Muscle layer of colon (tissue), 2 donors: Measurements from ENCODE around the gene TRAPPC10.
A peak's percentile ranks its signal among the peaks of the same experiment; 100 is the strongest.

Experiments
- H3K27ac ChIP-seq: one replicate; pipeline ENCODE4 v1.7.0; 2013; ENCODE audit warnings: low read depth, mild to moderate bottlenecking, low read length, moderate library complexity
- H3K27me3 ChIP-seq, 2 donors: one replicate each; pipeline ENCODE4 v1.7.0; 2013; ENCODE audit warnings: low read length in 2 of 2, mild to moderate bottlenecking in 2 of 2; ENCODE audit not compliant: insufficient read depth in 2 of 2, control insufficient read depth in 1 of 2
- H3K36me3 ChIP-seq: one replicate; pipeline ENCODE4 v1.7.0; 2013; ENCODE audit warnings: mild to moderate bottlenecking, low read length; ENCODE audit not compliant: insufficient read depth
- H3K4me1 ChIP-seq: one replicate; pipeline ENCODE4 v1.7.0; 2013; ENCODE audit warnings: mild to moderate bottlenecking, low read length; ENCODE audit not compliant: insufficient read depth
- H3K4me3 ChIP-seq, 2 donors: one replicate each; pipeline ENCODE4 v1.7.0; 2013; ENCODE audit warnings: low read length in 2 of 2, low read depth in 1 of 2, mild to moderate bottlenecking in 1 of 2, moderate library complexity in 1 of 2
- H3K9ac ChIP-seq: one replicate; pipeline ENCODE4 v1.7.0; 2013; ENCODE audit warnings: low read length
- H3K9me3 ChIP-seq: one replicate; pipeline ENCODE4 v1.7.0; 2013; ENCODE audit warnings: mild to moderate bottlenecking, low read length
- donor health status: abdominal sarcoma.
- donor health status: Adenocarcinoma of cecum.

TRAPPC10 gene, protein sequence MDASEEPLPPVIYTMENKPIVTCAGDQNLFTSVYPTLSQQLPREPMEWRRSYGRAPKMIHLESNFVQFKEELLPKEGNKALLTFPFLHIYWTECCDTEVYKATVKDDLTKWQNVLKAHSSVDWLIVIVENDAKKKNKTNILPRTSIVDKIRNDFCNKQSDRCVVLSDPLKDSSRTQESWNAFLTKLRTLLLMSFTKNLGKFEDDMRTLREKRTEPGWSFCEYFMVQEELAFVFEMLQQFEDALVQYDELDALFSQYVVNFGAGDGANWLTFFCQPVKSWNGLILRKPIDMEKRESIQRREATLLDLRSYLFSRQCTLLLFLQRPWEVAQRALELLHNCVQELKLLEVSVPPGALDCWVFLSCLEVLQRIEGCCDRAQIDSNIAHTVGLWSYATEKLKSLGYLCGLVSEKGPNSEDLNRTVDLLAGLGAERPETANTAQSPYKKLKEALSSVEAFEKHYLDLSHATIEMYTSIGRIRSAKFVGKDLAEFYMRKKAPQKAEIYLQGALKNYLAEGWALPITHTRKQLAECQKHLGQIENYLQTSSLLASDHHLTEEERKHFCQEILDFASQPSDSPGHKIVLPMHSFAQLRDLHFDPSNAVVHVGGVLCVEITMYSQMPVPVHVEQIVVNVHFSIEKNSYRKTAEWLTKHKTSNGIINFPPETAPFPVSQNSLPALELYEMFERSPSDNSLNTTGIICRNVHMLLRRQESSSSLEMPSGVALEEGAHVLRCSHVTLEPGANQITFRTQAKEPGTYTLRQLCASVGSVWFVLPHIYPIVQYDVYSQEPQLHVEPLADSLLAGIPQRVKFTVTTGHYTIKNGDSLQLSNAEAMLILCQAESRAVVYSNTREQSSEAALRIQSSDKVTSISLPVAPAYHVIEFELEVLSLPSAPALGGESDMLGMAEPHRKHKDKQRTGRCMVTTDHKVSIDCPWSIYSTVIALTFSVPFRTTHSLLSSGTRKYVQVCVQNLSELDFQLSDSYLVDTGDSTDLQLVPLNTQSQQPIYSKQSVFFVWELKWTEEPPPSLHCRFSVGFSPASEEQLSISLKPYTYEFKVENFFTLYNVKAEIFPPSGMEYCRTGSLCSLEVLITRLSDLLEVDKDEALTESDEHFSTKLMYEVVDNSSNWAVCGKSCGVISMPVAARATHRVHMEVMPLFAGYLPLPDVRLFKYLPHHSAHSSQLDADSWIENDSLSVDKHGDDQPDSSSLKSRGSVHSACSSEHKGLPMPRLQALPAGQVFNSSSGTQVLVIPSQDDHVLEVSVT

DNA sequence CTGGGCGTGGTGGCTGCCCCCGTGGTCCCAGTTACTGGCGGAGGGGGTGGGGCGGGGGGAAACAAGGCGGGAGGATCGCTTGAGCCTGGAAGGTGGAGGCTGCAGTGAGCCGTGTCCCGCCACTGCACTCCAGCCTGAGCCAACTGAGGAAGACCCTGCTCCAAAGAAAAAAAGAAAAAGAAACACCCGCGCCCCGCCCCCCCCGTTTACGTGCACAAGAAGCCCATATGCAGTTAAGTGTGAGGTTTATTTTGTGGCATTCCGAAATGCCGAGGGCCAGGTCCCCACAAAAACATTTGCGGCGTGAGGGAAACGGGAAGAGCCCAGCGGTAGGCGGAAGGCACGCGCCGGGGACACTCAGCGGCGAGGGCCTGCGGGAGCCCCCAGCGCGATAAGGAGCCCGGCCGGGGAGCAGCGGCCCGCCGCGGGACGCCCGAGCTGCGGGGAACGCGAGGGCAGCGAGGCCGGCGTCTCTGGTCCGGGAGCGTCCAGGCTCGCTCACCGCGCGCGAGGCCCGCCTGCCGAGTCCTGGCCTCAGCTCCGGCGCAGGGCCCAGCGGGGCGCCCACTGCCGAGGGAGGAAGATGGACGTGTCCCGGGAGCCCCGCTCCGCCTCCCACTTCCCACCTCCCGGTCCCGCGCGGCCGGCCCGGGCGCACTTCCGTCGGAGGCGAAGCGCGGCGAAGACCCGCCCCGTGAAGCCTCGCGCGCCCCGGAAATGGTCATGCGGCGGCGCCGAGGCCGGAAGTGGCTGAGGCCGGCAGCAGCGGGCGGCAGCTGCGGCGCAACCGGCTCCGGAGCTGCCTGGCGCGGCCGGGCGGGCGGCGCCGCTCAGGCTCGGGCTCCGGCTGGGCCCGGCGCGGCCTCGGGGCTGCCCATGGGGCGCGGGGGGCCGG, at the start of gene TRAPPC10:
Gene TRAPPC10, plus strand, starts transcription at position 731 of the 895 bp plus-strand sequence. CDS start 185 bp downstream, outside the sequence.
- H3K27me3 ChIP-seq = no peaks in the 10 kb centered on the region
- peak within 1 kb of the TSS; percentile 86 for H3K27ac ChIP-seq
- H3K36me3 ChIP-seq = no peaks in the 10 kb centered on the region
- H3K4me3 ChIP-seq = peak within 1 kb of the TSS; percentile 75 to 93
- H3K4me1 ChIP-seq = peaks cover 19% of the 10 kb centered on the region
- H3K9me3 ChIP-seq = no peaks in the 10 kb centered on the region
- H3K9ac ChIP-seq = peak within 1 kb of the TSS; percentile 57

DNA sequence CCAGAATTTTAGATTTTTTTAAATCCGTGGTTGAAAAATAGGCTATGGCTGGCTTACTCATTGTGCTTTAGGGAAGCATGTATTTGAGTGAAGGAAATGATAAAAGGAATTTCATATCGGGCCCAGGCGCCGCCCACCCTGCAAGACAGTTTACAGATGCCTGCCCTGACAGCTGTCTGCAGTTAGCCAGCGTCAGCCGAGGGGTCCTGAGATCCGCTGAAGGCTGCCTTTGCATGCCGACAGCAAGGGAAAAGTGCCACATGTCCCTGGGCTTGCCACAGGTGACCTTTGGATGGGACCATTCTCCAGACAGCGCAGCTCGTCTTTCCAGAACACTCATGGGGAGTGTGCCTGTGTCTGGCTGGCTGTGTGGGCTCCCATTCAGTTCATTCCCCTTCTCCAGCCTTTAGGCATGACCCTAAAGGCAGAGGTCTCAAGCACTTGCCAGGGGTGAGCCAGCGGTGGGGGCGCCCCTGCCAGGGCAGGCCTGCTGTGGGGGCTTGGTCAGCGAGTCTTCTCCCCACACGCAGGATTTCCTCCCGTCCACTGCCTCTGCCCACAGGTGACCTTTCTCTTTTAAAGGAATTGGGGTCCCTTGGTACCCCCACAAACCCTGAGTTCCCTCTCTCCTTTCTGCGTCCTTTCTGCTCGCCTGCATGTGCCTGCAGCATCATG, 46.1 kb upstream of the TRAPPC10 start:
- Histone ChIP-seq H3K9ac (no peak overlapping the region), H3K9me3 (no peaks in the 10 kb centered on the region), H3K27ac (no peak overlapping the region), H3K36me3 (peaks cover 19% of the 10 kb centered on the region), H3K4me1 (no peaks in the 10 kb centered on the region), H3K27me3 (no peaks in the 10 kb centered on the region), H3K4me3 (no peak overlapping the region)

DNA sequence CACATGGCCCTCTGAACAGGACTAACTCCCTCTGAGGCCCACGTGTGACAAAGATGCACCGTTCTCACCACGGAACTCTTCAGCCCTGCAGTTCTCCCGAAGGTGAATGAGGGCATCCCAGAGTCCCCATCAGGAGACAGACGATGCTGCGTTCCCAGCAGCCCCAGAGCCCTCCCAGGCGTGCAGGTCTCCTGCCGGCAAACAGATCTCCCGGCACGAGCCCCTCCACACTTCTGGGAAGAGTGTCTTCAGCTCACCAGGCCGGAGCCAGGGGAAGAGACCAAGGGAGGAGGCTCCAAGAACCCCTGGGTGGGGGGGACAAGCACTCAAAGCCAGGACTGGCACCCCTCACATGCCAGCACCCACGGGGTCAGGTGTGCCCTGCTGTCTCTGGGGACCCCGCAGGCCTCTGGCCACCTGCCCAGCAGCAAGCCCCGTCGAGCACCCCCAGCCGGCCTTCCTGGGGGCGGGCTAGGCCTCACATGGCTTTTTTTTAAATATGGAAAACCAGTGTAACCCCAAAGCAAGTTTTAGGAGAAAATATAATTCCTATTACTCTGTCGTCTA, 45.1 kb upstream of the TRAPPC10 start:
- H3K36me3 ChIP-seq = peaks cover 28% of the 10 kb centered on the region

DNA sequence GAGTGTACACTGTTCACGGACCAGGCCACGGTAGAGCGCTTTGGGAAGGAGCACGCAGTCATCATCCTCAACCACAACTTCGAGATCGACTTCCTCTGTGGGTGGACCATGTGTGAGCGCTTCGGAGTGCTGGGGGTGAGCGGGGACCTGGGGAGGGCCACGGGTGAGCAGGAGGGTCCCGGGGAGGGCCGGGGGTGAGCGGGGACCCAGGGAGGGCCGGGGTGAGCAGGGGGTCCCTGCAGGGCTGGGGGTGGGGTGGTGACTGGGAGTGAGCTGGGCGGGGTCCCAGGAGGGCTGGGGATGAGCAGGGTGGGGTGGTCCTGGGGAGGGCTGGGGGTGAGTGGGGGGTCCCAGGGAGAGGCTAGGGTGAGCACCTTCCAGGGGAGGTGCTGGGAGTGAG, 44.1 kb upstream of the TRAPPC10 start:
- Histone ChIP-seq H3K27ac (no peak overlapping the region), H3K9ac (no peak overlapping the region), H3K36me3 (peaks cover 32% of the 10 kb centered on the region), H3K9me3 (no peaks in the 10 kb centered on the region), H3K4me3 (no peak overlapping the region), H3K27me3 (no peaks in the 10 kb centered on the region), H3K4me1 (no peaks in the 10 kb centered on the region)

More for the DNA sequence above, 45.1 kb upstream of the TRAPPC10 start:
- no peaks in the 10 kb centered on the region for H3K9me3 ChIP-seq
- H3K9ac ChIP-seq = no peak overlapping the region
- no peak overlapping the region for H3K4me3 ChIP-seq
- H3K27me3 ChIP-seq = no peaks in the 10 kb centered on the region
- H3K4me1 ChIP-seq = no peaks in the 10 kb centered on the region
- H3K27ac ChIP-seq = no peak overlapping the region

DNA sequence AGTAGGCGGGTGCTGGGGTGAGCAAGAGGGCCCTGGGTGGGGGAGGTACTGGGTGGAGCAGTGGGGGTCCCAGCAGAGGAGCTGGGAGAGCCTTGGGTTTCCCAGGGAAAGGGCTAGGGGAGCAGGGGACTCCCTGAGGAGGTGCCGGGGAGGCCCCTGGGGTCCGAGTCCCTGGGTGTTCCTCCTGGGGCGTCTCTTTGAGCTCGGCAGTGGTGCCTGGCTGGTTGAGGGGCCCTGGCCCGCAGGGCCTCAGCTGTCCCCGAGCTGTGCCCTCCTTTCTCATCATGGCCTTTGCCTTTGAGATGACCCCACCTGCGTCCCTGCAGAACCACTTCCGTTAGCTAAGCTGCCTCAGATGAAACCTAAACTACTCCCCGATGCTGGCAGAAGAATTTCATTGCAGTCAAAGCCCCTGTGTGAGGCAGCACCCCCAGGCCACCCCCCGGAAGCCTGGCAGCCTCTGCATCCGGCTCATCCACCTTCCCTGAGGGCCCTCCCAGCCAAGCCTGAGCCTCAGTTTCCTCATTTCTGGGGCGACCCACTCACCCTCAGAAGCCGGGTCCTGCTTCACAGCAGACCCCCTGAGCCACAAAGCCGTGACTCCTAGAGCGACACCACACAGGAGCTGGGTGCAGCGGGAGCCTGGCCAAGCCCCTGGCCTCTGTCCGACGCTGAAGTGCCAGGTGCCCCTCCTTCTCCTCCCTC, 43.5 kb upstream of the TRAPPC10 start:
- H3K36me3 ChIP-seq = peaks cover 33% of the 10 kb centered on the region

DNA sequence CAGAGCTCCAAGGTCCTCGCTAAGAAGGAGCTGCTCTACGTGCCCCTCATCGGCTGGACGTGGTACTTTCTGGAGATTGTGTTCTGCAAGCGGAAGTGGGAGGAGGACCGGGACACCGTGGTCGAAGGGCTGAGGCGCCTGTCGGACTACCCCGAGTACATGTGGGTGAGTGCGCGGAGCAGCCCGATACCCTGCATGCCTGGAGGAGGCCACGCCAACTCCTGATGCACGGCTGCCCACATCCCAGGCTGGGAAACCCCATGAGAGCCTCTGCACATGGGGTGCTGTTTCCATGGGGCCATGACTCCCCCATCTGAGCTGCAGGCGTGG, 43.0 kb upstream of the TRAPPC10 start:
- no peak overlapping the region for H3K9ac ChIP-seq
- H3K4me1 ChIP-seq = no peaks in the 10 kb centered on the region
- H3K36me3 ChIP-seq = peaks cover 33% of the 10 kb centered on the region
- no peak overlapping the region for H3K27ac ChIP-seq
- H3K9me3 ChIP-seq = no peaks in the 10 kb centered on the region
- H3K27me3 ChIP-seq = no peaks in the 10 kb centered on the region
- no peak overlapping the region for H3K4me3 ChIP-seq

More for the DNA sequence above, 43.5 kb upstream of the TRAPPC10 start:
- H3K27me3 ChIP-seq = no peaks in the 10 kb centered on the region
- no peak overlapping the region for H3K4me3 ChIP-seq
- no peaks in the 10 kb centered on the region for H3K9me3 ChIP-seq
- H3K27ac ChIP-seq = no peak overlapping the region
- H3K9ac ChIP-seq = no peak overlapping the region
- H3K4me1 ChIP-seq = no peaks in the 10 kb centered on the region

DNA sequence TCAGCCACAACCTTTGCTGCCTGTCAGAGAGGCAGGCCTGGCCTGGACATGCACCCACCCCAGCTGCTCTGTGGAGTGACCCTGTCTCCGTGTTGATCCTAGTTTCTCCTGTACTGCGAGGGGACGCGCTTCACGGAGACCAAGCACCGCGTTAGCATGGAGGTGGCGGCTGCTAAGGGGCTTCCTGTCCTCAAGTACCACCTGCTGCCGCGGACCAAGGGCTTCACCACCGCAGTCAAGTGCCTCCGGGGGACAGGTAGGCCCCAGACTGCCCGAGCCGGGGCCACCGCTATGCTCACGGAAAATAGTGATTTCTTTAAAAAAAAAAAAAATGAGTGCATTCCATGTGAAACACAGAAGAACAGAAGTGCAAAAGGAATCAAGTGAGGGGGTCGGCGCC, 41.6 kb upstream of the TRAPPC10 start:
- Histone ChIP-seq H3K9me3 (no peaks in the 10 kb centered on the region), H3K9ac (no peak overlapping the region), H3K27ac (no peak overlapping the region), H3K4me3 (no peak overlapping the region), H3K36me3 (peaks cover 33% of the 10 kb centered on the region), H3K27me3 (no peaks in the 10 kb centered on the region), H3K4me1 (no peaks in the 10 kb centered on the region)

DNA sequence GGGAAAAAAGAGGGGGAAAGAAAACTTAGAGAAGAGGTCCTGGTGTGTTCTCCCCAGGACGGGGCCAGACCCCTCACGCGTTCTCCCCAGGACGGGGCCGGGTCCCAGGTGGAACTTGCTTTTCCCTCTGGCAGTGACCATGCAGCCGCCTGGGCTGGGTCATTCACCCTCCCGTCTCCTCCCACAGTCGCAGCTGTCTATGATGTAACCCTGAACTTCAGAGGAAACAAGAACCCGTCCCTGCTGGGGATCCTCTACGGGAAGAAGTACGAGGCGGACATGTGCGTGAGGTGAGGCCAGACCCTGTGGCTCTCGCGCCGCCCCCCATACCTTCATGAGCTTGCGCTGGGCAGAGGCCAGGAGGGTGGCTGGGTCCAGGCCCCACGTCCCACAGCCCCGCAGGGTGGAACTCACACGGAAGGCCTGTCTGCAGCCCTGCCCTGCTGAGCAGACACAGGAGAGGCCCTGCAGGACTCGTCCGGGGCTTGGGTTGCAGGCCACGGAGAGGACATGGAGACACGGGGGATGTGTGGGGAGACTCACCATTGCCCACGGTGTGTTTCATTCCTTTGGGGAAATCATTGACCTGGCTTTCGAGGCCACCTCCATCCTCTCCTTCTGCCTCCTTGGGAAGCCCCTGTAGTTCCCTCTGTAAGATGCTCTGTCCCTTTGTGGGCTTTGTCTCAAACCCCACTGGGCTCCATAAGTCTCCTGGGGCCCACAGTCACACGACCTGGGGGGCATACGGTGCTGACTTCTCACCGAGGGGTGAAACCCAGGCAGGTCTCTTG, 40.7 kb upstream of the TRAPPC10 start:
- peaks cover 33% of the 10 kb centered on the region for H3K36me3 ChIP-seq
- no peaks in the 10 kb centered on the region for H3K9me3 ChIP-seq
- H3K27ac ChIP-seq = no peak overlapping the region
- H3K9ac ChIP-seq = no peak overlapping the region
- no peaks in the 10 kb centered on the region for H3K4me1 ChIP-seq
- H3K4me3 ChIP-seq = no peak overlapping the region
- no peaks in the 10 kb centered on the region for H3K27me3 ChIP-seq

DNA sequence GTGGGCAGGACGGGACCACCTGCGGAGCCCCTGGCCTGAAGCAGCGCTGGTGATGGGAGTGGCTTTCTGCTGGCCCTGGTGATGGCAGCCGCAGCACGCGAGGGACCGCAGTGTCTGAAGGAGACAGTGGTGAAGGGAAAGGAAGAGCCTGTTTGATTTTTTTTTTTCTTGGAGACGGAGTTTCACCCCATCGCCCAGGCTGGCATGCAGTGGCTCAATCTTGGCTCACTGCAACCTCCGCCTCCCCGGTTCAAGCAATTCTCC, 40.2 kb upstream of the TRAPPC10 start:
- H3K27ac ChIP-seq = no peak overlapping the region
- no peaks in the 10 kb centered on the region for H3K4me1 ChIP-seq
- no peaks in the 10 kb centered on the region for H3K9me3 ChIP-seq
- H3K27me3 ChIP-seq = no peaks in the 10 kb centered on the region
- peaks cover 33% of the 10 kb centered on the region for H3K36me3 ChIP-seq
- no peak overlapping the region for H3K9ac ChIP-seq
- H3K4me3 ChIP-seq = no peak overlapping the region
